Tongue (tissue), 2 donors: ENCODE results near the gene TMEM132C. TPM values are rescaled to one million over a fixed set of nuclear protein-coding genes. Genes with fewer than 3 reads are reported as not detected.
"Not testable (repeated sequence)": the region's sequence is repeated elsewhere in the genome, so short reads cannot be mapped to it uniquely, and the experiment has no call there.

Source experiments
- DNase-seq: peaks from one replicate; pipeline ENCODE4 v3.0.0-alpha.2; 2015
- total RNA-seq: library from RNA; depleted of rRNA; stranded (reverse); fragments of >200 nt; gene quantifications from one replicate; pipeline ENCODE4 v1.2.3, GENCODE V29; 2014

Gene TMEM132C
- 8.7 TPM for total RNA-seq

- DNase-seq = peak; percentile 25
Measured at GRCh38 chr12:128267131-128267622, at the start of gene TMEM132C. TSS of gene TMEM132C (plus strand) at chr12:128267170. CDS start at chr12:128267403, 233 bp downstream.

- DNase-seq = no peak
Measured at GRCh38 chr12:128224226-128224625, 42.7 kb upstream of the TMEM132C start.

- DNase-seq = no peak
Measured at GRCh38 chr12:128228581-128228980, 38.4 kb upstream of the TMEM132C start.

GRCh38 chr12:128235635-128236417 lies 31.1 kb upstream of the TMEM132C start:
- DNase-seq = no peak

- no peak for DNase-seq
Measured at GRCh38 chr12:128236525-128236924, 30.4 kb upstream of the TMEM132C start.

- DNase-seq = no peak
Measured at GRCh38 chr12:128240745-128241144, 26.2 kb upstream of the TMEM132C start.

- no peak for DNase-seq
Measured at GRCh38 chr12:128245121-128245520, 21.8 kb upstream of the TMEM132C start.

GRCh38 chr12:128245905-128246304 lies 21.1 kb upstream of the TMEM132C start:
- DNase-seq = no peak

GRCh38 chr12:128250096-128250495 lies 16.9 kb upstream of the TMEM132C start:
- DNase-seq = peak; percentile 56

- not testable (repeated sequence) for DNase-seq
Measured at GRCh38 chr12:128253829-128254228, 13.1 kb upstream of the TMEM132C start.

- peak; percentile 68 for DNase-seq
Measured at GRCh38 chr12:128258866-128259555, 8.0 kb upstream of the TMEM132C start.

GRCh38 chr12:128259556-128260070 lies 7.4 kb upstream of the TMEM132C start:
- DNase-seq = peak; percentile 82

- no peak for DNase-seq
Measured at GRCh38 chr12:128261757-128262156, 5.2 kb upstream of the TMEM132C start.

- no peak for DNase-seq
Measured at GRCh38 chr12:128265566-128265965, 1.4 kb upstream of the TMEM132C start.

- peak; percentile 2 for DNase-seq
Measured at GRCh38 chr12:128266086-128266485, 884 bp upstream of the TMEM132C start.

- DNase-seq = peak; percentile 20
Measured at GRCh38 chr12:128266541-128267130, 334 bp upstream of the TMEM132C start.

- DNase-seq = peak; percentile 14
Measured at GRCh38 chr12:128267651-128268378, 845 bp downstream of the TMEM132C start.

- DNase-seq = peak; percentile 28
Measured at GRCh38 chr12:128268379-128268995, 1.5 kb downstream of the TMEM132C start.

GRCh38 chr12:128269181-128269591 lies 2.2 kb downstream of the TMEM132C start:
- peak; percentile 28 for DNase-seq

- peak; percentile 72 for DNase-seq
Measured at GRCh38 chr12:128276471-128276870, 9.5 kb downstream of the TMEM132C start.

- DNase-seq = peak; percentile 2
Measured at GRCh38 chr12:128286970-128287369, 20.0 kb downstream of the TMEM132C start.
